NCI-H345 treated with DMSO at 0.1 percent for 48 hours (cell line): Measurements from ENCODE around the gene SCP2.

Experiments used
- DNase-seq: peaks from one replicate; lab custom pipeline; 2025; ENCODE audit not compliant: unreplicated experiment; lab: John Stamatoyannopoulos, UW

SCP2 gene

DNA sequence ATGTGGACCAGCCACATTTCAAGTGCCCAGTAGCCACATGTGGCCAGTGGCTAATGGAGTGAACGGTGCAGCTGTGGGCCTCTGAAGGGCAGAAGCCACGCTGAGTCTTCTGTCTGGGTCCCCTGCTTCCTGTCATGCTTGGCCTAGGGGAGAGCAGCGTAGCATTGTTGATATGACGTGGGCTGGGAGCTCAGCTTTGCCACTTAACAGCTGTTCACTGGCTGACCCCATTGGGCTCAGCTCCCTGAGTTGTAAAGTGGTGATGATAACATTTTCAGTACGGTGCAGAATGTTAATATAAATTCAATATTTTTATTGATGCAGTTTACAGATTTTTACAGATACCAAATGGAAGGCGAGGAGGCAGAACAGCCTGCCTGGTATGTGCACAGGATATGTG lies 139.4 kb downstream of the SCP2 start:
- DNase-seq = no peak

GRCh38 chr1:53066891-53067738 lies 140.0 kb downstream of the SCP2 start:
- DNase-seq = no peak

- DNase-seq = no peak
Observed at GRCh38 chr1:53067886-53068285, 140.8 kb downstream of the SCP2 start.

- DNase-seq = no peak
Observed at GRCh38 chr1:53068314-53069099, 141.4 kb downstream of the SCP2 start.

DNA sequence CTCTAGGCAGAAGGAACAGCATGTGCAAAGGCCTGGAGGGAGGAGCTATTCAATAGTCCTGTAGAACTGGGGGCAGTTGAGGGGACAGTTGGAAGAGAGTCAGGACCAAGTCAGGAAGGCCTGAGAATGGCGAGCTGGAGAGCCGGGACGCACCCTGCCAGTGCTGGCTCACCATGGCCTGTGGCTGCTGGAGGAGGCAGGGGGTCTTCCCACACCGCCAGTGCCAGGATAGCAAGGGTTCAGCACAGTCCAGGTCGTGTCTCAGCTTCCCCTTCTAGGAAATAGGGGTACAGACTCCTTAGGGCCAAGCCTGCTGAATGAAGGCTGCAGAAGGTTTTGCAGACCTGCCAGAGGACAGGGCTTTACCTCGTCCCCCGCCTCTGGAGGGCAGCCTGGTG lies 142.2 kb downstream of the SCP2 start:
- DNase-seq = no peak

- no peak for DNase-seq
Observed at GRCh38 chr1:53069663-53070327, 142.7 kb downstream of the SCP2 start.

- no peak for DNase-seq
Observed at GRCh38 chr1:53070621-53071020, 143.5 kb downstream of the SCP2 start.

GRCh38 chr1:53071167-53071865 lies 144.2 kb downstream of the SCP2 start:
- no peak for DNase-seq

- DNase-seq = no peak
Observed at GRCh38 chr1:53071915-53072314, 144.8 kb downstream of the SCP2 start.

GRCh38 chr1:53073287-53073686 lies 146.2 kb downstream of the SCP2 start:
- no peak for DNase-seq

DNA sequence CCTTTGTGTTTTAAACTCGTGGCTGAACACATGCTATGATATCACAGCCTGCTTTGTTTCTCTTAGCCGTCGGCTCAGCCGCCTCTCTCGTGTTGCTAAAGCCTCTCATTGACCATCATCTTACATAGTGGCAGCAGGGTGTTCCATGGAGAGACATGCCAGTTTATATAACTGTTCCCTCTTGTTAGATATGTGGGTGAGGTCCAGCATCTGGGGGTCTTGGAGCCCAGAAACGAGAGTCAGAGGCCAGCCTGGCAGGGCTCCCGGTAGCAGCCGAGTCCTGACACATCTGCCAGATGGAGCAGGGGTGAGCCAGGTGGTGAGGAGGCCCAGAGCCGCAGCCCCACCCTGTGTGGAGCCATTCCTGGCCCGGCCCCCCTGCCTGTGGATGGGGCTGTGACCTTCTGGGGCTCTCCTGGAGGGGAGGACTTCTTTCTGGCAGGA lies 146.8 kb downstream of the SCP2 start:
- no peak for DNase-seq

DNA sequence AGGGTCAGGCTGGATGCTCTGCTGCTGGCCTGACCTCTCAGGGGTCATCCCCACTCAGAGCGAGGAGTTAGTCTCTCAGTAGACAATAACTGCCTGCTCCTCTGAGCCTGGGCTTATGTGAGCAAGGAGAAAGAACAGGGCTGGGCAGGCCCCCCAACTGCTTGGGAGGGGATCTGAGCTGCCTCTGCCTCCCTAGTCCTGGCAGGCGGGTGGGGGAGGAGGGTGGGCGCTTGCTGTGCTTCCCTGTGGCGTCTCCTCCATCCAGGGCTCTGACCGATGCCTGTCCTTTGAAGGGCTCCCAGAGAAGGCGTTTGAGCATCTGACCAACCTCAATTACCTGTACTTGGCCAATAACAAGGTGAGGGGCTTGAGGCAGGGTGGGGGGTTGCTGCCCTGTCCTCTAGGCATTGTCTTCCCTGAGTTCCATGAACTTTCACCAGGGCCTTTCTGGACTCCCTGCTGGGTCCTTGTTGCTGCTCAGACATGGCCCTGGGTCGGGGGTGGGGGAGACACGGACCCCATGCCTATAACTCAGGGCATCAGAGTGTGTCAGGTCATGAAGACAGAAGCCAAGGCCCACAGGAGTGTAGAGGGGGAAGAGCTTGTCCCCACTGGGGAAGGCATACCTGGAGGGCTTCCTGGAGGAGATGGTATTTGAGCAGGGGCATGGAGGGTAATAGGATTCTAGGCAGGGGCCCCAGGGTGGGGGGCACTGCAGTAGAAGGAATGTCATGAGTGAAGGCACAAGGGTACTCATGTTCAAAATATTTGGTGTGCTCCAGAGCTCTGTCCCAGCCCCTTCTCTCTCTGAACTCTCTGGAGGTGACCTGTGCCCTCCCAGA lies 147.5 kb downstream of the SCP2 start:
- no peak for DNase-seq

DNA sequence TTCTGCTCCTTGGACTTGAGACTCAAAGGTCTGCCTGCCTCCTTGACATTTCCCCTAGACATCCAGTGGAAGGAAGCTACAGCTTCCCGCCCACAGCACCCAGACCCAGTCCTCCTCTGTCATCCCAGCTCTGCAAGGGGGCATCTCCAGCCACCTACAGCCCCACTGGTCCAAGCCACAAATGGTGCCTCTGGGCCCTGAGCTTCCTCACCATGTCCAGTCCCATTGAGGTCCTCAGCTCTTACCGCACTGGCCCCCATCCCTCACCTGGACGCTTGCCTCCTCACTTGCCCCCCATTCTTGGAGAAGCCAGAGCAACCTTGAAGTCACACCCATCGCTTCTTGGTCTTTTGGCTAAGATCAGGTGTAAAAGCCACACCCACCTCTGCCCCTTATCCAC lies 148.1 kb downstream of the SCP2 start:
- no peak for DNase-seq

DNA sequence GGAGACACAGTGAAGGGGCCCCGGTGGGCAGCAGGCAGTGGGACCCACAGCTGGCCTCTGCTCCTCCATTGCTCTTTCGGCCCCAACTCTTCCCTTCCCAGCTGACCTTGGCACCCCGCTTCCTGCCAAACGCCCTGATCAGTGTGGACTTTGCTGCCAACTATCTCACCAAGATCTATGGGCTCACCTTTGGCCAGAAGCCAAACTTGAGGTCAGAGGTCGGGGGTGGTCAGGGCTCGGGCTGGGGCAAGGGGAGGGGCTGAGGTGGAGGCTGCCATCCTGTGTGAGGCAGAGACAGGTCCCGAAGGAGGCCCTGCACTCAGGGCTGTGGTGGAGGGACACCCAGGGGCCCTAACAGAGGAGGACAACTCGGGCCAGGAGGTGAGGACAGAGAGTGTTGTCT lies 148.7 kb downstream of the SCP2 start:
- no peak for DNase-seq

GRCh38 chr1:53076165-53076564 lies 149.1 kb downstream of the SCP2 start:
- no peak for DNase-seq

DNA sequence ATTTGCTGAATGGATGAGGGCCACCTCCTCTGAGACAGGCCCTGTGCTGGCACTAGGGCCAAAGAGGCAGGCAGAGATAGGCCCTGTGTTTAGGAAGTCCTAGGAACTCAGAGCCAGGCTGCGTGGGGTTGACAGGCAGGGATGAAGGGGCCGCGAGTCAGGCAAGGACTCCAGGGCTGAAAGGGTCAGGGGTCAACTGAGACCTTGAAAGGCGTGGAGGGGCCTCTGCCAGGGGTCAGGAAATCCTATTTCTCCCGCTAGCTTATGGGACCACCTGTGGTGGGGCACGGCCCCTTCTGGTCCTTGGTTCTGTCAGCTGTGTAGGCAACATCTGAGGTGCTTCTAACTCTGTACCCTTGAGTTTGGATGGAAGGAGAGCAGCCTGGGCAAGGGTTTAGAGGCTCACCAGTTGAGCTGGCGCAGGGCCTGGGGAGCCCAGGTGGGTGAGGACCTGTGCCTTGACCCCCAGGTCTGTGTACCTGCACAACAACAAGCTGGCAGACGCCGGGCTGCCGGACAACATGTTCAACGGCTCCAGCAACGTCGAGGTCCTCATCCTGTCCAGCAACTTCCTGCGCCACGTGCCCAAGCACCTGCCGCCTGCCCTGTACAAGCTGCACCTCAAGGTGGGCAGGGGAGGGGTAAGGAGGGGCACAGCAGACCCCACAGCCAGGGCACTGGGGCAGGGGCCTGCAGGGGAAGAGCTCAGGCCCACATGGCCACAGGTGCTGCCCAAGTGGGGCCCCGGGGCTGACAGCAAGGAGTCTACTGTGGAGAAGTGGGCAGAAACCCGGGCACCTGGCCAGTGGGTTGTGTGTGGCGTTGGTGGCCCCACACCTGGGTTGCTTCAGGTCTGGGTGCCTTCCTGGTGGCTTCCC lies 149.9 kb downstream of the SCP2 start:
- DNase-seq = no peak

GRCh38 chr1:53077599-53077965 lies 150.5 kb downstream of the SCP2 start:
- DNase-seq = no peak

- no peak for DNase-seq
Observed at GRCh38 chr1:53078333-53079101, 151.4 kb downstream of the SCP2 start.

DNA sequence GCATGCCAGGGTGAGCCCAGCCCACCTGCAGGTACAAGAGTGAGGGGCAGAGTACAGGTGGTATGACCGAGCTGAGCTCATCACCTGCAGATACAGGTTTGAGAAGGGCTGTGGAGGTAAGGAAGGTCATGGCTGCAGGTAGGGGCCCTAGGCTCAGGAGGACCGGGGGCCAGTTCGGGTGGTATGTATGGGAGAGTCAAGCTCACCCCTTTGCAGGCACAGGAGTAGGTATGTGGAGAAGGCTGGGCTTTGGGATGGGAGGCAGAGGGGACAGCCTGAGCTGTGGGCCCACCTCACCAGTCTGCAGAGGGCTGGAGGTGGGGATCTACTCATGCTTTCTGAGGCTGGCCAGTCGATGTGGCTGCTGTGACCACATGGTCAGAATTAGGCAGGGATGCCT lies 152.2 kb downstream of the SCP2 start:
- no peak for DNase-seq
